GM19240 (cell line): ENCODE results near the gene C1QL2.

ENCODE experiments used
- DNase-seq: peaks from one replicate; pipeline ENCODE4 v3.0.0; 2011; ENCODE audit warnings: low spot score; ENCODE audit not compliant: insufficient read length

Gene C1QL2

DNA sequence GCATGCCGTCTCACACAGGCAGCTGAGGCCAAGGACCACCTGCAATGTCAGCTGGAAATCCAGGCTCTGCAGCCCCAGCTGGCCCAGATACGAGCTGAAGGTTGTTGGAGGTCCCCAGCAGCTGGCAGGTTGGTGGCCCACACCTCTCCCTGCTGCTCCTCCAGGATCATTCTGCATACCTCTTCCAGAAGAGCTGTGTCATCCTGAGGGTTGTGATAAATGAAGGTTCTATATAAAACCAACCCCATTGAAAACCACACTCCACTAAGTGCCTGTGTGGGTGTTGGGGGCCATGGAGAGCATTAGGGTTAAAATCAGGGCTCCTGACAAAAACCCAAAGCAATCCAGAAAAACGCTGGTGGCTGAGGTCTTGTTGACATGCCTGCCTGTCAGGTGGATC is 50.4 kb downstream of the C1QL2 start:
- no peak for DNase-seq

DNA sequence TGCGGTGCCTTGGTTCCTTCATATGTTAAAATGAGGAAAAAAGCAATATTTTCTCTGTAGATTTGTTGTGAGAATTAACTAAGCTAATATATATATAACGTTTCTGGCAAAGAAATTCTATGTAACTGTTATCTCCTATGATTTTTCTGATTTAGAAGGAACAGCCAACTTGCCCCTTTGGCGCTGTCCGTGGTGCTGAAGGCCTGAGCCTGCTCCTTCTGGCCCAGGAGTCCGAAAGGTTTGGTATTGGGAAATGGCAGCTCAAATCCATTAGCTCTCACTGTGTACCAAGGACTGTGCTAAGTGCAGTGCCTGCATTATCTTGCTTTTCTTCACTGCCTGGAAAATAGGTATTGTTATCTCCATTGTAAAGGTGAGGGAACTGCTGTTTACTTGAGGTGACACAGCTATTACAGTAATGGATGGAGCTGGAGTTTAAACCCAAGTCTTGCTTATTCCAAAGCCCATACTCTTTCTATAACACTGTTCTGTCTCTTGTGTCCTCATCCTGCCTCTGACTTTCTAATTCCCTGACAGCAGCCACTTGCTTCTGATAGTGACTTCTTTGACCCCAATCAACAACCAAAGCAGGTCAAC is 52.2 kb downstream of the C1QL2 start:
- no peak for DNase-seq
